Neural progenitor cell (in vitro differentiated cells): ENCODE data around the gene LGR6. TPM values are rescaled to one million over a fixed set of nuclear protein-coding genes. Genes with fewer than 3 reads are reported as not detected.
A peak's percentile ranks its signal among the peaks of the same experiment; 100 is the strongest.

Experiments
- DNase-seq: peaks from one replicate; pipeline ENCODE4 v3.0.0-alpha.2; 2016; ENCODE audit warnings: low spot score
- H2AFZ ChIP-seq: fragments of 200-600 bp; sonication (generic); replicated peaks from 2 replicates; pipeline ENCODE4 v1.6.1; 2016; ENCODE audit warnings: antibody characterized with exemption
- H3F3A ChIP-seq: fragments of 200-600 bp; sonication (generic); 2 replicates; pipeline ENCODE4 v1.6.1; 2016; ENCODE audit warnings: antibody characterized with exemption, low read depth
- H3K27ac ChIP-seq: fragments of 200-600 bp; sonication (generic); 2 replicates; pipeline ENCODE4 v1.5.1; 2016; ENCODE audit warnings: mild to moderate bottlenecking
- H3K27me3 ChIP-seq: fragments of 200-600 bp; sonication (generic); 2 replicates; pipeline ENCODE4 v1.6.1; 2016; ENCODE audit warnings: mild to moderate bottlenecking, moderate library complexity
- H3K36me3 ChIP-seq: fragments of 200-600 bp; sonication (generic); 2 replicates; pipeline ENCODE4 v1.5.1; 2016
- H3K4me1 ChIP-seq: fragments of 200-600 bp; sonication (generic); 2 replicates; pipeline ENCODE4 v1.6.1; 2016; ENCODE audit warnings: mixed run types
- H3K4me2 ChIP-seq: fragments of 200-600 bp; sonication (generic); 2 replicates; pipeline ENCODE4 v1.6.1; 2016
- H3K4me3 ChIP-seq: fragments of 200-600 bp; sonication (generic); 2 replicates; pipeline ENCODE4 v1.5.1; 2016
- H3K79me2 ChIP-seq: fragments of 200-600 bp; sonication (generic); 2 replicates; pipeline ENCODE4 v1.6.1; 2016; ENCODE audit warnings: low read depth
- H3K9ac ChIP-seq: fragments of 200-600 bp; sonication (generic); 2 replicates; pipeline ENCODE4 v1.6.1; 2016
- H3K9me3 ChIP-seq: fragments of 200-600 bp; sonication (generic); 2 replicates; pipeline ENCODE4 v1.5.1; 2016; ENCODE audit warnings: low read depth
- H4K20me1 ChIP-seq: fragments of 200-600 bp; sonication (generic); 2 replicates; pipeline ENCODE4 v1.6.1; 2016; ENCODE audit warnings: low read depth
- H3K27ac Mint-ChIP-seq: 3 replicates; pipeline ENCODE4 v1.8.0; 2021; ENCODE audit warnings: mixed read lengths
- H3K27me3 Mint-ChIP-seq: 2 replicates; pipeline ENCODE4 v1.8.0; 2022; ENCODE audit warnings: low read depth, mild to moderate bottlenecking, inconsistent platforms, moderate library complexity, mixed read lengths; ENCODE audit not compliant: insufficient read depth
- H3K36me3 Mint-ChIP-seq: 3 replicates; pipeline ENCODE4 v1.8.0; 2021; ENCODE audit warnings: mixed read lengths
- H3K4me1 Mint-ChIP-seq: 3 replicates; pipeline ENCODE4 v1.8.0; 2021; ENCODE audit warnings: mixed read lengths
- H3K4me3 Mint-ChIP-seq: 3 replicates; pipeline ENCODE4 v1.8.0; 2021; ENCODE audit warnings: mild to moderate bottlenecking, moderate library complexity, mixed read lengths
- H3K9me3 Mint-ChIP-seq: 3 replicates; pipeline ENCODE4 v1.8.0; 2020; ENCODE audit warnings: mixed read lengths
- CTCF ChIP-seq: fragments of 200-600 bp; sonication (generic); IDR thresholded peaks from 2 replicates; pipeline ENCODE4 v1.5.1; 2017; ENCODE audit warnings: antibody characterized with exemption, mild to moderate bottlenecking
- EZH2 ChIP-seq: fragments of 200-600 bp; sonication (generic); IDR thresholded peaks from 2 replicates; pipeline ENCODE4 v1.6.1; 2017; ENCODE audit warnings: antibody characterized with exemption, mild to moderate bottlenecking, moderate library complexity
- EZH2phosphoT487 ChIP-seq: fragments of 200-600 bp; sonication (generic); IDR thresholded peaks from 2 replicates; pipeline ENCODE4 v1.6.1; 2017; ENCODE audit warnings: antibody characterized with exemption
- total RNA-seq: library from RNA; depleted of rRNA; stranded (reverse); fragments of >200 nt; gene quantifications from 2 replicates; pipeline ENCODE4 v1.2.3, GENCODE V29; 2015; ENCODE audit warnings: low replicate concordance

Gene LGR6
- total RNA-seq, 1 donor from 2014 or later = not detected

GRCh38 chr1:202266061-202266765, 72.6 kb downstream of the LGR6 start:
- Mint-ChIP-seq H3K27me3 (peaks cover 7% of the 10 kb centered on the region), H3K4me3 (no peak overlapping the region), H3K27ac (peak overlapping the region; percentile 4), H3K9me3 (peaks cover 4% of the 10 kb centered on the region), H3K36me3 (no peaks in the 10 kb centered on the region), H3K4me1 (no peaks in the 10 kb centered on the region)
- no peak overlapping the region for H3K27ac ChIP-seq
- no peak overlapping the region for H3K4me3 ChIP-seq
- H3K27me3 ChIP-seq = no peaks in the 10 kb centered on the region
- TF ChIP-seq EZH2 (no peak), EZH2phosphoT487 (no peak), CTCF (no peak)
- H3F3A ChIP-seq = no peaks in the 10 kb centered on the region
- H3K4me2 ChIP-seq = no peak overlapping the region
- H3K79me2 ChIP-seq = no peaks in the 10 kb centered on the region
- H3K36me3 ChIP-seq = no peaks in the 10 kb centered on the region
- no peaks in the 10 kb centered on the region for H4K20me1 ChIP-seq
- no peak overlapping the region for H2AFZ ChIP-seq
- no peaks in the 10 kb centered on the region for H3K9me3 ChIP-seq
- peaks cover 17% of the 10 kb centered on the region for H3K4me1 ChIP-seq
- no peak for DNase-seq
- no peak overlapping the region for H3K9ac ChIP-seq

GRCh38 chr1:202268032-202268431, 74.4 kb downstream of the LGR6 start:
- H3K27me3 ChIP-seq = no peaks in the 10 kb centered on the region
- H3K4me1 ChIP-seq = peaks cover 17% of the 10 kb centered on the region
- H3F3A ChIP-seq = no peaks in the 10 kb centered on the region
- H4K20me1 ChIP-seq = no peaks in the 10 kb centered on the region
- H3K27ac Mint-ChIP-seq = no peak overlapping the region
- H3K9me3 Mint-ChIP-seq = no peaks in the 10 kb centered on the region
- H3K4me3 Mint-ChIP-seq = no peak overlapping the region
- no peak for TF ChIP-seq CTCF
- no peak for TF ChIP-seq EZH2
- TF ChIP-seq EZH2phosphoT487 = no peak
- no peak overlapping the region for H3K27ac ChIP-seq
- DNase-seq = no peak
- no peaks in the 10 kb centered on the region for H3K36me3 Mint-ChIP-seq
- H3K9me3 ChIP-seq = no peaks in the 10 kb centered on the region
- no peak overlapping the region for H3K4me3 ChIP-seq
- H3K9ac ChIP-seq = no peak overlapping the region
- peaks cover 7% of the 10 kb centered on the region for H3K27me3 Mint-ChIP-seq
- no peaks in the 10 kb centered on the region for H3K4me1 Mint-ChIP-seq
- H3K4me2 ChIP-seq = no peak overlapping the region
- H3K79me2 ChIP-seq = no peaks in the 10 kb centered on the region
- H3K36me3 ChIP-seq = no peaks in the 10 kb centered on the region
- H2AFZ ChIP-seq = no peak overlapping the region

DNA sequence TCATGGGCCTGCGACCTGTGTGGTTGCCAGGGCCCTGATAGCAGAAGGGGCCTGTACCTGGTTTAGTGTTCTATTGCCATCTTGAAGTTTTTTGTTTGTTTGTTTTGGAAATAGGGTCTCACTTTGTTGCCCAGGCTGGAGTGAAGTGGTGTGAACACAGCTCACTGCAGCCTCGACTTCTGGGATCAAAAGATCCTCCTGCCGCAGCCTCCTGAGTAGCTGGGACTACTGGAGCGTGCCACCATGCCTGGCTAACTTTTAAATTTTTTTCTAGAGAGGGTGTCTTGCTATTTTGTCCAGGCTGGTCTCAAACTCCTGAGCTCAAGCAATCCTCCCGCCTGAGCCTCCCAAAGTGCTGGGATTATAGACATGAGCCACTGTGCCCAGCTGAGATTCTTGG, 75.2 kb downstream of the LGR6 start:
- Histone ChIP-seq H3F3A (no peaks in the 10 kb centered on the region), H3K4me3 (no peak overlapping the region), H3K9me3 (no peaks in the 10 kb centered on the region), H3K27ac (no peak overlapping the region), H4K20me1 (no peaks in the 10 kb centered on the region), H3K36me3 (no peaks in the 10 kb centered on the region), H3K79me2 (no peaks in the 10 kb centered on the region), H2AFZ (peak overlapping the region; percentile 57), H3K27me3 (no peaks in the 10 kb centered on the region), H3K4me2 (no peak overlapping the region), H3K9ac (no peak overlapping the region), H3K4me1 (peaks cover 17% of the 10 kb centered on the region)
- Mint-ChIP-seq H3K4me1 (no peaks in the 10 kb centered on the region), H3K27me3 (peaks cover 4% of the 10 kb centered on the region), H3K9me3 (no peaks in the 10 kb centered on the region), H3K36me3 (no peaks in the 10 kb centered on the region), H3K4me3 (no peak overlapping the region), H3K27ac (no peak overlapping the region)
- TF ChIP-seq EZH2phosphoT487 (no peak), CTCF (no peak), EZH2 (no peak)
- DNase-seq = no peak
